NCI-H2029 (cell line): Measurements from ENCODE around the gene APOL4.
"Not testable (repeated sequence)": the region's sequence is repeated elsewhere in the genome, so short reads cannot be mapped to it uniquely, and the experiment has no call there.

Experiments used
- DNase-seq: peaks from one replicate; lab custom pipeline; 2025; lab: John Stamatoyannopoulos, UW

The APOL4 gene, protein sequence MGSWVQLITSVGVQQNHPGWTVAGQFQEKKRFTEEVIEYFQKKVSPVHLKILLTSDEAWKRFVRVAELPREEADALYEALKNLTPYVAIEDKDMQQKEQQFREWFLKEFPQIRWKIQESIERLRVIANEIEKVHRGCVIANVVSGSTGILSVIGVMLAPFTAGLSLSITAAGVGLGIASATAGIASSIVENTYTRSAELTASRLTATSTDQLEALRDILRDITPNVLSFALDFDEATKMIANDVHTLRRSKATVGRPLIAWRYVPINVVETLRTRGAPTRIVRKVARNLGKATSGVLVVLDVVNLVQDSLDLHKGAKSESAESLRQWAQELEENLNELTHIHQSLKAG

DNA sequence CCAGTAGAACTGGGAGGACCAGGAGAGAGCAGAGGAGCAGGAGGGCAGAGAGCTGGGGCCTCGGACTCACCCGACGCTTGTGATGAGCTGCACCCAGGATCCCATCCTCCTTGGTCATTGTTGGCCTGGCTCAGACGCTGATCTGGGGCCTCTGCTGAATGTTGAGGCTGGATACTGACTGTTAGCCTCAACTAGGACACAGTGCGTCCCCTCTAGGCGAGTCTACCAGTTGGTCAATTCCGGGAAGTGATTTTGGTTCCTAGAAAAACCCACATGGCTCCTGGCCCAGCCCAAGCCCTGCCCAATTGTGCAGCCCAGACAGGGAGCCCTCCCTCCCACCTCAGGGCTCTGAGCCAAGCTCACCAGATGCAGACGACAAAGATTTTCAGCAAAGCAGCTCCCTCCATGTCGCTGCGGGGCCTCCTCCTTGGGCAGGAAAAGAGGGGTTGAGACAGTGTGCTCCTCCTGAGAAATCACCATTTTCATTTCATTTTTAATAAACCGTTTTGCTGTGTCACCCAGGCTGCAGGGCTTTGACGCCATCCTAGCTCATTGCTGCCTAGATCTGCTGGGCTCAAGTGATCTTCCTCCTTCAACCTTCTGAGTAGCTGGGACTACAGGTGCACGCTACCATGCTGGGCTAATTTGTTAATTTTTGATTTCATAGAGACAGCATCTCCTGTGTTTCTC is at the start of gene APOL4:
Gene APOL4, minus strand, starts transcription at position 180 of the 690 bp plus-strand sequence. Its CDS starts 75 bp downstream, at position 105.
- no peak for DNase-seq

DNA sequence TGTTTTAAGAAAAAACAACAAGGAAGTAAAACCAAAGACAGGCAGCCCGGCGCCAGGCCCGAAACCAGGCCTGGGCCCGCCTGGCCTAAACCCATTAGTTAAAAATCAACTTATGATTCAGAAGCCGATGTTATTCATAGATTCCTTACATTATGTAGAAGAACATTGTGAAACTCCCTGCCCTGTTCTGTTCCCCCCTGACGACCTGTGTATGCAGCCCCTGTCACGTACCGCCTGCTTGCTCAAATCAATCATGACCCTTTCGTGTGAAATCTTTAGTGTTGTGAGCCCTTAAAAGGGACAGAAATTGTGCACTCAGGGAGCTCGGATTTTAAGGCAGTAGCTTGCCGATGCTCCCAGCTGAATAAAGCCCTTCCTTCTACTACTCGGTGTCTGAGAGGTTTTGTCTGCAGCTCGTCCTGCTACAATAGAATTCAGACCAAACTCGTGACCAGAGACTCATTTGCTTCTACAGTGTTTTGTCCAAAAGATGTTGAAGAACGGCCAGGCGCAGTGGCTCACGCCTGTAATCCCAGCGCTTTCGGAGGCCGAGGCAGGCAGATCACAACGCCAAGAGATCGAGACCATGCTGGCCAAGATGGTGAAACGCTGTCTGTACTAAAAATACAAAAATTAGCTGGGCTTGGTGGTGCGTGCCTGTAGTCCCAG is 48.8 kb upstream of the APOL4 start:
- DNase-seq, result not testable (repeated sequence)

DNA sequence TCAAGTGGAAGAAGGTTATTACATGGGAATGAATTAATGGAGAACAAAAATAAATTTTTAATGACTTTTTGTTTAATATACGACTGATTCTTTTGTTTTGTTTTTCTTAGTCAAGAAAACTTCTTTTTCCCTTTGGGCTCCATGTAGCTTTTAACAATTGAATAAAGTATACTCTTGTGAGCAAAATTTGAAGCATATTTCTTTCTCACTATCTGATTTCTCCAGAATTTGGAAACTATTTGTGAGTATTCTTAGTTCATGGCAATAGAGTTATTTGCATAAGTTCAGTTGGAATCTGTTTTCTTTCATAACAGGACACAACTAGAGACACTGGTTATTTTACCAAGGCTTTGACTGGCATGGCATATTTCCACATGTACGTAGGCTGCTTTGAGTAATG is 47.6 kb upstream of the APOL4 start:
- DNase-seq, result no peak

DNA sequence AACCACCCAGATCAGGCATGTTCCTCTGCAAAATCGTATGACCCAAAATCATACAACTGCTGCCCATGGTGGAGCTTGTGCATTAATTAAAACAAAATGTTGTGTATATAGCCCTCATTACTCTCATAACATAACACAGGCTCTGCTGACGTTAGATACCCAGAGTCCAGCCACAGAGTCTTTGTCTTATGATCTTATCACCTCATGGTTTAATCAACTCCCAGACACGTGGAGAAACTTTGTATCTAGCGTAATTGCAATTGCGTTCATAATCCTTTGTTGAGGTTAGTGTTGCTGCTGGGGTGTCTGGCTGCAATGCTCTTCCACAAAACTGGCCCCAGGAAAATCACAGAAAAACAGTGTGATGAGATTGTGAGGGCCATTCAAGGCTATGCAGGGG is 46.3 kb upstream of the APOL4 start:
- no peak for DNase-seq

DNA sequence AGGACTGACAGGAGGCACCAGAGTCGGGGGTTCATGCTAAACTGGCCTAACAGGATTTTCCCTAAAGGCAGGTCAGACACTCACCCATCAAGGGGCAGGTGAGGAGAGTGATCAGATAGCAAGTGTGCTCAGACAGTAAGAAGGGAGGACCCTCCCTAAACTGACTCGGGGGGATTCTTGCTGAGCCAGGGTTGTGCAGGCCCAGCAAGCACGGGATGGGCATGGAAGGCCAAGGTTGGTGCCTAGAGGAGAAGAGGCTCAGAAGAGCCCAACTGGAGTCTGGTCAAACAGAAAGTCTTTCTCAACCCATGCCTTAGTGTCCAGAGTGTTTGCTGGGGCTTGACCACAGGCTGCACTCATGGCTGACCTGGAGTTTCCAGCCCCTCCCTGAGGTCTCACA is 45.1 kb upstream of the APOL4 start:
- DNase-seq, result no peak

DNA sequence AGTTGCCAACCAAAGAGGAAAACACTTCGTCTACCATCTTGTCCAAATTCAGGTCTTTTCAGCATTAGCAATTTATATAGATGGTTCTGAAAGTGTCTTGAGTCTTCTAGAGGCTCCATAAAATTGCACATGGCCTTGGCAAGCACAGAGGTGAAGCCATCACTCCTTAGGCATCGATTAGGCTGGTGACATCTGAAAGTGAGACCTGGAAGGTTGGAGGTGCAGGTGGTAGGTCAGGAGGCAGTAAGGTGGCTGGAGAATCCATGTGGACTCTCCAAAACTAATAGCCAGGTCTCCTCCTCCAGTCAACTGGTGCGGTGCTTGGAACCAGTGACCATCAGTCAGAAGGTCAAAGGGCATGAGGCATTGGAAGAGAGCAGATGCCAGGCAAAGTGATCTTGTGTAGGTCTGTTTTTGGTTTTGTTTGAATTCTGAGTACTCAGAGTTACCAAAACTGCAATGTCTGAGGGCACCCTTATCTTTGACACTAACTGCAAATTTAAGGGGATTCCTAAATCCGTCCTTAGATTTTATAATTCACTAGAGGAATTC is 44.3 kb upstream of the APOL4 start:
- no peak for DNase-seq

DNA sequence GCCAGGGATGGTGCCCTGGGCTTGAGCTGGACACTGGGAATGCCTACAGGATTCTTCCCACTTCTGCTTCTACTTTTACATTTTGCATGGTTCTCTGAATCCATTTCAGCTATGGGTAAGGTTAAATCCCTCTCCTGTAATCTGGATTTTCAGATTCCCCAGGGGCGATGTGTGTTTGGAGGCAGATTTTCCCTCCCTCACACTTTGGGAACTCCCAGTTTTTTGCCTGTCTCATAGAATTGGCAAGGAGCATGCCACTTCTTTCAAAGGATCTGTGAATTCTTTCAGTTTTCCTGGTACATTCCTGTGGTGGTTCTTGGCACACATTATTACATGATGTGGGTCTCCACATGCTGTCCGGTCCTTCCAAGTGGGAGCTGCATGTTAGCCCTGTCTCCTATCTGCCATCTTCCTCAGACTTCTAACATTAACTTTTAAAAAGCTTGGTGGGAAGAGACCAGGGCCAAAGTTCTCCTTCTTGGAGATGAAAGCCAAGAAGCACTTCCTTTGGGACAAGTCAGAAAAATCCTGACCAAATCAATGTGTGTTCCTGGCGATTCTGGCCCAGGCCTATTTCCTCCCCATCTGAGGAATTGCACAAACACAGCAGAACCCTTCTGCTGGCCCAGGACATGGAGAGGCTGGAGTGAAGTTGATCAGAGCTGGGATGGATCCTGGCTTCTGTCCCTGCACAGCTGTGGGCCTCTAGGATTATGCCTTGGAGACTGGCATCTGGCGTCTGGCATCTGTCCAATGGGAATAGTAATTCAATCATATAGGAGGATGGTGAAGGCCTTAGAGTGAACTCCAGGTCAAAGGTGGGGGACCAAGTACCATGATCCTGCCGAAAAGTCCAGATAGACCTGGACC is 43.1 kb upstream of the APOL4 start:
- no peak for DNase-seq

DNA sequence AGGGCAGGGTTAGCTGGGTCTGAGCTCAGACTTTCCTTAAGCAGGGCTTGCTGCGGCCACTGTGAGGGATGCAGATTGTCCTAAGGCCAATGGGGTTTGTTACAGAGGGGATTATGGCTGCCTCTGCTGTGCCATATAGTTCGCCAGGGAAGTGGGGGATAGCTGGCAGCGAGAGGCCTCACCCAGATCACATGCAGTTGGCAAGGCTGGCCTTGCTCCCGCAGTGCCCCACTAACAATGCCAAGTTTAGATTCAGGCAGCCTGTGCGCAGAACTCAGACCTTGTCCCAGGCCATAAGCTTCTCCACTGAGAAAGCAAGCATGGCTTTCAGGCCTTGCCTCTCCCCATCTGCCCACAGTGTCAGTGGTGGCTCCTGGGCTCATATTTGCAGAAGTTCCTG is 42.4 kb upstream of the APOL4 start:
- DNase-seq, result no peak

DNA sequence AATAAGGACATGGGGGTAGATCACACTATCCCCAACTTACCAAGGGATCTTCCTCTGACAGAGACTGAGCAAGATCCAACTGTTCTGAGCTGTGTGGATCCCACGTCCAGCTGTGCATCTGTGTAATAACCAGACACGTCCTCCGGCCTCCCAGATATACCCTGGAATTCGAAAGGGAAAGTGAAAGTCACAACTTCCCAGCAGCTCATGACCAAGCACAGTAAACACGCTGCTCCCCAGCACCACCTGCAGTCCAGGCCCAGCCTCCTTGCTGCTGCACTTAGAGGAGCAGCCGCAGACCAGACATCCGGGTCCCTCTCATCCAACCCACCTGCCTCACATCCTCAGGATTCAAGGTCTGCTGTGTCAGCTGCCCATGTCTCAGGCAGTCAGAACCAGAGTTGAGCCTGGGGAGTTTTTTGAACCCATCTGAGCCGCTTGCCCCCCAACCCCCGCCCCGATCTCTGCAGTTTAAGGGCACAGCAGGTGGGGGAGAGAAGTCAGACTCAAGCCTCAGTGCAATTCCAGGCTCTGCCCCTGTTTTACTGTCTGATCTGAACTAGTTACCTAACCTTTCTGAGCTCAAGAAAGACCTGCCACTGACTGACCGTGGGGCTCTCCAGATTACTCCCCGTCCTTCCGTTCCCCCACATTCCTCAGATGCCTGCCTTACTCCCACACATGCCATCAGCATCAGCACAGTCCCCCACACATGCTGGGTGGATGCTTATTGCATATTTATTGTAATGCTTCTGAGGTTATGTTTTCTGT is 38.0 kb upstream of the APOL4 start, which contains the start of gene APOL2:
Gene APOL2, minus strand, starts transcription at position 127 of the 771 bp plus-strand sequence. CDS start 6,365 bp downstream, outside the sequence.
- peak; percentile 92 for DNase-seq

DNA sequence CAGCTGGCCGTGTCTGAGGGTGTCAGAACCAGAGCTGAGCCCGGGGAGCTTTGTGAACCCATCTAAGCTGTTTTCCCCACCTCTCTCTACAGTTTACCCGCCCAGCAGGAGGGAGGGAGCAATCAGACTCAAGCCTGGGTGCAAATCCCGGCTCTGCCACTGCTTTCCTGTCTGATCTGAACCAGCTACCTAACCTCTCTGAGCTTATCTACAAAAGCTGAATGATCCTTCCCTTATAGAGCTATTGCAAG is 37.5 kb upstream of the APOL4 start:
- no peak for DNase-seq

DNA sequence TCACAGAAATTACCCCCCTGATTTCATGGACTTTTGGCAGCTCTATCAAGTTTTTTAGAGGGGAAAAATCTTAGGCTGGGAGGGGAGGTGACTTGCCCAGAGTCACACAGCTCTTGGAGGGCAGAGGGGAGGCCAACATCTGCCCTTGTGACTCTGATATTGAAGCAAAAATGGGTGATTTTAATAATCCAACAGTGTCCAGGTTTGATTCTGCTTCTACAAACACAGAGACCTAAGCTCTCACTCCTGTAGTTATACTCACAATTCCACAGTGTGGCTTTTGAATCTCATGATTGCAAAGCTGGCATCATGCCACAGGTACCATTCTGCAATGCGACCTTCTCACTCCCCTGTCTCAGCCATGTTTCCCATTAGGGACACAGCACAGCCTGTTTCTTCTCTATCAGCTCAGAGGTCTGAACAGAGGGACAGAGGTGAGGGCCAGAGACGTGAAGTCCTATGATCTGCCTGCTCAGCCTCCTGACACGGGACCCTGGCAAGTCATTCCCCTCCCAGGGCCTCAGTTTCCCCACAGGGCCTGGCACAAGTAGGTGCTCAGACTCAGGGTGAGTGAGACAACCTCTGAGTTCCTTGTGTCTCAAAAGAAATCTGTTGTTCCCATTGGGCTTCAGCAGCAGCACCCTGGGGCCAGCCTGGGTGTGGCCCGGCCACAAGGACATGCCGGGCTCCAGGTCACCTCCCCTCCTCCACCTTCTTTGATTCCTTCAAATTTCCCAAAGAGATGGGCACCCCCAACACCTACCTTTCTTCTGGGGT is 37.0 kb upstream of the APOL4 start:
- DNase-seq, result no peak

DNA sequence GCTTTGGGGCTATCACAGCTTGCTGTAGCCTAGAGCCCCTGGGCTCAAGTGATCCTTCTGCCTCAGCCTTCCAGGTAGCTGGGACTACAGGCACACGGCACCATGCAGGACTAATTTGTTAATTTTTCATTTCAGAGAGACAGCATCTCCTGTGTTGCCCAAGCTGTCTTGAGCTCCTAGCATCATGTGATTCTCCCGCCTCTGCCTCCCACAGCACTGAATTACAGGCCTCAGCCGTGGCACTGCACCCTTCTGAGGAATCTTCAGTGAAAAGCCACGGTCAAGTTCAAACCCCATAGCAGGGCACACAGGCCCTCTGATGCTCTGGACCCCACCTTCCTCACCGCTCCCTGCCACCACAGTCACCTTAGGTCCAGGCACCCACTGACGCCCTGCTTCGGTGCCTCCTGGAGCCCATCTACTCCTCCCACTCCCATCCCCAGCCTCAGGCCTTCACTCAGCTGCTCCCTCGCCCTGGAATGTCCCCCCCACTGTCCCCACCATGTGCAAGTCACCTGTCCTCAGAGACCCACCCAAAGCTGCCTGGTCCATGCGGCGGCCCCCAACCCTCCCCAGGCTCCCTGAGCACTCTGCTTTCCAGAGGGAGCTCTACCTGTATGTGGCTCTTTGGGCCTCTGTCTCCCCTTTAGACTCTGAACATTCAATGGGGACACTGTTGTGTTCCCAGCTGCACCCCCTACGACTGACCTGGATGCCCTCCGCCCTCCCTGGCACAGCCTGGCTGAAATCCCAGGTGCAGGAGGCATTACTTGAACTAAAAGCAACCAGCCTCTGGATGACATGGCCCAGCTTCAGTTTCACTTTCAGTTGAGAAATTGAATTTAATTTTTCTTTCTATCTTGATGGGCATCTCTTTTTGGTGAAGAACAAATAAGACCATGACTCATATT is 36.1 kb upstream of the APOL4 start:
- DNase-seq, result no peak

DNA sequence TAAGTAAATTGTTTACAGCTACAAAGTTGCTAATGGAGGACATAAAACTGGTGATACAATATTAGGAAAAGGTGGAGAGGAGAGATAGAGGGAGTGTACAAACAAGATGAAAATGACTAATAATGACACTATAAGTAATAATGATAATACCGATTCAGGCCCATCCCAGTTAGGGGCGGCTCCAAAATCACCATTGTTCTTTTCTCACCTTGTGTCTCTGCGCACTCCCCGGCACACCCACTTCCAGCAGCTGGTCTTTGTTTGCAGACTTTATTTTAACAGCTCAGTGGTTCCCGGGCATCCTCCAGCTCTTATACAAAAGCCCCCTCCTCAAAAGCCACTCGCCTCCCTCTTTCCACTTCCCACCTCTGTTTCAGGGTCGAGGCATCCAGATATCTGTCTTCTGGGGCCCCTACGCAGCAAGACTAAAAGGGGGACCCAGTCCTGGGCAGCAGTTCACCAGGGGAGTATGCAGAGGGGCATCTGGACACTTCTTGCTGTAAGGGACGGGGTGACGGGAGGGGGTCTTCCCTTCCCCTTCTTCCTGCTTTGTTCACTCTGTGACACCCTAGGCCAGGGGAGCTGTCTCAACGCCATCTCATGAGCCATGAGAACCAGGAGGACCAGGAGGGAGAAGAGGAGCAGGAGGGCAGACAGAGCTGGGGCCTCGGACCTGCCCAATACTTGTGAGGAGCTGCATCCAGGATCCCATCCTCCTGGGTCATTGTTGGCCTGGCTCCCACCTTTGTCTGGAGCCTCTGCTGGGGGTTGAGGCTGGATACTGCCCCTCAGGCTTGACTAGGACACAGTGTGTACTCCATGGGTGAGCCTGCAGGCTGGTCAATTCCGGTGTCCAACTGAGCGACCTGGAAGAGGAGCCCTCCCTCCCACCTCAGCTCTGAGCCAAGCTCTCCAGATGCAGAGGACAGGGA is 35.0 kb upstream of the APOL4 start:
- no peak for DNase-seq

DNA sequence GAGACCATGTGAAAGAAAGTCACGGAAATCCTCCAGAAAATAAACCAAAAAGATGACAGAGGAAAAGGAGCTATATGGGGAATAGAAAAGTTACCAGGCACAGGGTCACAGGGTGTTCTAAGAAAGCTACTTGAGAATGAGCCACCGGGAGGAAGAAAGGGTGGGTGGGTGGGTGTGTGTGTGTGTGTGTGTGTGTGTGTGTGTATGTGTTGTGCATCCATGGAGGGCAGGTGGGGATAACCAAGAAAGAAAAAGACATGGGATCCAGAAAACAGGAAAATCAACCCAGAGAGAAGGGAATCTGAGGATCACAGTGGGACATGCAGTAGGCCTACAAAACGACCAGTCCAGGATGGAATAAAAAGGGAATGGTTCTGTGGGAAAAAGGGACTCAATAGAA is 34.0 kb upstream of the APOL4 start:
- no peak for DNase-seq

DNA sequence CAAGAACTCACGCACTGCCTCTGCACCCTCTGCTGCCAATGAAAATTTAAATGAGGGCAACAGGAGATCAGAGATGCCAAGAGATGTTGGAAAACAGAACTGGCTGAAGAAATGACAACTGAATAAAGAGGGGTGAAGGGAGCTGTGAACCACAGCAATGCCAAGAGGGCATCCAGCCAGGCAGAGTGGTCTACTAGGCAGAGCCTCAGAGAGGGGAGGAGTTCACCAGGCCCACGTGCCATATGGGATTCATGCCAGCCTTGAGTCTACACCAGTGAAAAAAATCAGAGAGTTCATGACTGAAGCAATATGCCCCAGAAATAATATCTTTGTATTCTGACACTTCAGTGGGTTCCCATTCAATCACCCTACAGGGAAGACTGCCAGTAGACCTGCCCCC is 33.3 kb upstream of the APOL4 start:
- DNase-seq, result peak; percentile 37

DNA sequence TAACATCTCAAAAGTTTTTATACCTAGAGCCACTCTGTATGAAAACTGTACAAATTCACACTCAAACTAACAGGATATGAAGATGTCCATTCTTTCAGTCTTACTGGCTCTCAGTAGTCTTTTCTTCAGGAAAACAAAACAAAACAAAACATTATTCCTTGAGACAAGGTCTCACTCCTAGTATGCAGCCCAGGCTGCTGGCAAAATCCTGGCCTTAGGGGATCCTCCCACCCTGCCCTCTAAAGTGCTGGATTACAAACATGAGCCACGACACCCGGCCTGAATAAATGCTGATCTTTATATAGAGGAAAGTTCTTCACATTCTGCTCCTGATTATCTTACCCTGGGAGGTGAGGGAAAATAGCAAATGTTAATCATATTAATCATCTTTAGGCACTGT is 32.6 kb upstream of the APOL4 start:
- DNase-seq, result no peak

DNA sequence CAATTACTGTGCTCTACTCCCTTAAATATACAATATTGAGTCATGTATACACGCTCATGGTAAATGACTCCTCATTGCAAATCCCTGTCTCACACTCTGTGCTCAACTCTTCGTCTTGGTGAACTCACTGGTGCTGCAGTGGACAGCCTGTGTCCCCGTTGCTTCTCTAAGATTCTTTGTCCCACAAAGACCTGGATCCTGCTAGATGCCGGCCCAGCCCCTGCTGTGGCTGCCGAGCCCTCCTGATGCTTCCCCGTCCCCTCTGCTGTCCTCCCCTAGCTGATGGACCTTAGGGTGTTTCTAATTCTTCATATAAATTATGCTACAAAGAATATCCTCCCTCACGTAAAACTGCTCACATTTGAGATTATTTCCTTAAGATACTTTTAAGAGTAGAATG is 32.2 kb upstream of the APOL4 start:
- DNase-seq, result no peak

DNA sequence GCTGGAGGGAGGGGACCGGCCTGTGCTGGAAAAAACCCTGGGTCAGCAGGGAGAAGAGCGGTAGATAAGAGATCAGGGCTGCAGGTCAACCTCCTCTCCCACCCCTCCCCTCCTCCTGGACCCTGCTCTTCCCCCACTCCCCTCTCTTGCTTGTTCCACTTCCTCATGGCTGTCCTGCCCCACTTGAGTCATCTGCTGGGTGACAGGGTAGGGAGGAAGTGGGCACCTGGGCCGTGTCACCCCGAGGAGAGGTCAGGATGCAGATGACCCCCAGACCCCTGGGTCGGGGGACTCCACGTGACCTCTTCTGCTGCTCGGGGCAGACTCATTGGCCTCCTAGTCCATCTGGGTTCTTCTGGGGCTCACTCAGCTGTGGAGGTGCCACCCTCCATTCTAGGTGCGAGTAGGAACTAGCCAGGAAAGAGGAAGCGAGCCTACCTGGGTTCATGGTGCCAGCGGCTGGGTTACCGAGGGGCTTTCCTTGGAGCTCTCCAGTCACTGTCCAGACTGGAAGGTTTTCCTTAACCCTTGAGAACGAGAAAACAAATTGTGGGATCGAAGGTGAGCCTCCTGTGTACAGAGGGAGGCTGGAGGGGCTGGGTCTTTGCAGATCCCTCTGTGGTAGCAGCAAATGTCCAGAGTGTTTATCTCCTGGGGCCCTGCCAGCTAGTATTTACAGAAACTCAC is 31.2 kb upstream of the APOL4 start:
- no peak for DNase-seq
